MCF 10A (cell line): ENCODE results near the gene MFSD6. TPM values are rescaled to one million over a fixed set of nuclear protein-coding genes. Genes with fewer than 3 reads are reported as not detected.

Experiments
- BruUV-seq: library from RNA; stranded (reverse); fragments of 400-500 nt; replicated peaks from 2 replicates; lab custom pipeline; 2021; lab: Mats Ljungman, UMichigan
- CTCF ChIA-PET: fragments of 300-600 bp; sonication (Branson Sonifier 250); formaldehyde crosslinking; extraction: SDS; loops from one replicate; lab custom pipeline; 2021; ENCODE audit warnings: antibody characterized with exemption, inconsistent platforms; lab: Yijun Ruan, JAX
- POLR2A ChIA-PET: fragments of 300-600, 350-650 bp; sonication (Branson Sonifier 250); formaldehyde crosslinking; extraction: SDS; loops from one replicate; lab custom pipeline; 2020; ENCODE audit warnings: antibody characterized with exemption, inconsistent platforms; lab: Yijun Ruan, JAX
- DNase-seq: peaks from one replicate; pipeline ENCODE4 v3.0.0-alpha.2; 2018; ENCODE audit not compliant: unreplicated experiment
- H3K27ac Mint-ChIP-seq: one replicate; pipeline ENCODE4 v1.8.0; 2022; ENCODE audit warnings: mild to moderate bottlenecking, low read depth, mixed read lengths; ENCODE audit not compliant: unreplicated experiment
- H3K27me3 Mint-ChIP-seq: one replicate; pipeline ENCODE4 v1.8.0; 2022; ENCODE audit warnings: mixed read lengths; ENCODE audit not compliant: insufficient read depth, unreplicated experiment
- H3K36me3 Mint-ChIP-seq: one replicate; pipeline ENCODE4 v1.8.0; 2022; ENCODE audit warnings: mild to moderate bottlenecking, moderate library complexity, mixed read lengths; ENCODE audit not compliant: insufficient read depth, unreplicated experiment
- H3K4me1 Mint-ChIP-seq: one replicate; pipeline ENCODE4 v1.8.0; 2022; ENCODE audit warnings: mixed read lengths; ENCODE audit not compliant: insufficient read depth, unreplicated experiment
- H3K4me3 Mint-ChIP-seq: one replicate; pipeline ENCODE4 v1.8.0; 2022; ENCODE audit warnings: mild to moderate bottlenecking, moderate library complexity, mixed read lengths; ENCODE audit not compliant: unreplicated experiment
- H3K9me3 Mint-ChIP-seq: one replicate; pipeline ENCODE4 v1.8.0; 2022; ENCODE audit warnings: mixed read lengths; ENCODE audit not compliant: unreplicated experiment
- intact Hi-C: fragments of 100-400 bp; cut with micrococcal nuclease; formaldehyde crosslinking; loops from 2 replicates; pipeline ENCODE4 v1.14.1; 2022
- total RNA-seq: library from RNA; stranded (reverse); gene quantifications from 2 replicates; pipeline ENCODE4 v1.2.3, GENCODE V29; 2022
- TF ChIP-seq, protein P1 (sequence below): fragments of 200-600 bp; IDR thresholded peaks from one replicate; pipeline ENCODE4 v1.8.0; 2022; ENCODE audit warnings: antibody characterized with exemption, mild to moderate bottlenecking; ENCODE audit not compliant: unreplicated experiment

Gene MFSD6
- total RNA-seq, 1 experiment from 2014 or later, result 19.7 TPM

DNA sequence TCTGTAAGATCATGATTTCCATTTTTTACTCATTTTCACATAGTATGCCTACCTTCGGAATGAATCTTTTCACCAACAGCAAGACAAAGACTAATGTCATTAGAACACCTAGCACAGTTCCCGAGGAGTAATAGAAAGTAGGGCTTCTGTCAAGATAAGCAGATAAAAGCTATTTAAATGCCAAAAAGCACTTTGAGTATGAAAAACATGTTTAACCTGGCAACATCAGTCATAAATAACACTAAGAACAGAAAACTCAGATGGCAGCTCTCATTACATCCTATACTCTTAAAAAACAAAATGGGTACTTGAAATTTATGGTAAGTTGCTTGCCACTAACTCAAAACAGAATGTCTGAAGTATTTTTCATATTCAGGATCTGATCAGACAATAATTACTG is 109.3 kb downstream of the MFSD6 start:
- POLR2A ChIA-PET, result interaction anchor here (0.6 to 0.9 kb wide), 4 partner anchors 11 to 183 kb away, joined by 3 to 6 read pairs (median 3); no protein-coding TSS in a partner anchor

DNA sequence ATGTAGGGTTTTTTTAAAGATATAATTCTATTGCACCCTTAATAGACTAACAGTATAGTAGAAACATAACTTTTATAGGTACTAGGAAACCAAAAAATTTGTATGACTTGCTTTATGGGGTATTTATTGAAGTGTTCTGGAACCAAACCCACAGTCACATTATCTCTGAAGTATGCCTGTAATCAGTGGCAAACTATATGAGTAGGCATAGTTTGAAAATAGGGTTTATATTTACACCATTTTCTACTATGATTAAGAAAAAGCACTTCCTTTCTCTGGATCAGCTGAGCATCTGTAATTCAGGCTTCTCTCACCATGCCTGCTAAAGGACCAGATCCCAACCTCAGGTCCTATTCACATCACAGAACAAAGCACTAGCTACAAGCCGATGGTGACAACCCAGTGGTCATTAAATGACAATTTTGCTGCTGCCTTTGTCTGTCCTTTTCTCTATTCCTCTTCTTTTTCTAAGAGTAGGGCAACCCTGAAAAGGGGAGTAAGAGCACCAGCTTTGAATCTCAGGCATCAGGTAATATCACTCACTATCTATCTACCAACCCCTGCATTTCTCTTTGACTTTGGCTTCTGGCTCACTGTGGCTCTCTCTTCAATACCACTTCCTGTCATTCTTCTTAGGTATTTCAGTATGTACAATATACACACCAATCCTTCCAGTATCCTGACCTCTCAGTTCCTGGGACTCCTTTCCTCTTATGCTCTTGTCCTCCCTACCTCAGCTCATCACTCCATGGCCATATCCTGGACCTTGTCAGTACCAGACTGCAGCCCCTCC is 112.0 kb downstream of the MFSD6 start:
- Mint-ChIP-seq H3K27me3 (no peaks in the 10 kb centered on the region), H3K4me1 (peaks cover 16% of the 10 kb centered on the region), H3K36me3 (peaks cover 14% of the 10 kb centered on the region), H3K4me3 (no peak overlapping the region), H3K27ac (no peak overlapping the region), H3K9me3 (no peaks in the 10 kb centered on the region)
- intact Hi-C loops, result loop anchor here (5.0 kb wide), 1 partner anchor 282 kb away; no protein-coding TSS in a partner anchor
- ChIA-PET CTCF (interaction anchor here (1.3 kb wide), 1 partner anchor 159 kb away, joined by 6 read pairs; no protein-coding TSS in a partner anchor), POLR2A (no interaction called here)
- DNase-seq, result no peak
- BruUV-seq, result no TSS peak
- TF ChIP-seq, protein P1, sequence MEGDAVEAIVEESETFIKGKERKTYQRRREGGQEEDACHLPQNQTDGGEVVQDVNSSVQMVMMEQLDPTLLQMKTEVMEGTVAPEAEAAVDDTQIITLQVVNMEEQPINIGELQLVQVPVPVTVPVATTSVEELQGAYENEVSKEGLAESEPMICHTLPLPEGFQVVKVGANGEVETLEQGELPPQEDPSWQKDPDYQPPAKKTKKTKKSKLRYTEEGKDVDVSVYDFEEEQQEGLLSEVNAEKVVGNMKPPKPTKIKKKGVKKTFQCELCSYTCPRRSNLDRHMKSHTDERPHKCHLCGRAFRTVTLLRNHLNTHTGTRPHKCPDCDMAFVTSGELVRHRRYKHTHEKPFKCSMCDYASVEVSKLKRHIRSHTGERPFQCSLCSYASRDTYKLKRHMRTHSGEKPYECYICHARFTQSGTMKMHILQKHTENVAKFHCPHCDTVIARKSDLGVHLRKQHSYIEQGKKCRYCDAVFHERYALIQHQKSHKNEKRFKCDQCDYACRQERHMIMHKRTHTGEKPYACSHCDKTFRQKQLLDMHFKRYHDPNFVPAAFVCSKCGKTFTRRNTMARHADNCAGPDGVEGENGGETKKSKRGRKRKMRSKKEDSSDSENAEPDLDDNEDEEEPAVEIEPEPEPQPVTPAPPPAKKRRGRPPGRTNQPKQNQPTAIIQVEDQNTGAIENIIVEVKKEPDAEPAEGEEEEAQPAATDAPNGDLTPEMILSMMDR, result no peak

More for the DNA sequence above, 109.3 kb downstream of the MFSD6 start:
- no TSS peak for BruUV-seq
- TF ChIP-seq, protein P1, result no peak
- Mint-ChIP-seq H3K36me3 (peaks cover 27% of the 10 kb centered on the region), H3K4me3 (no peak overlapping the region), H3K4me1 (peaks cover 16% of the 10 kb centered on the region), H3K27ac (no peak overlapping the region), H3K9me3 (no peaks in the 10 kb centered on the region), H3K27me3 (no peaks in the 10 kb centered on the region)
- DNase-seq, result no peak
- CTCF ChIA-PET, result interaction anchor here (0.6 to 1.8 kb wide), 5 partner anchors 27 to 137 kb away, joined by 3 to 6 read pairs (median 5); no protein-coding TSS in a partner anchor
- intact Hi-C loops, result loop anchor here (5.0 kb wide), 1 partner anchor 285 kb away; no protein-coding TSS in a partner anchor

DNA sequence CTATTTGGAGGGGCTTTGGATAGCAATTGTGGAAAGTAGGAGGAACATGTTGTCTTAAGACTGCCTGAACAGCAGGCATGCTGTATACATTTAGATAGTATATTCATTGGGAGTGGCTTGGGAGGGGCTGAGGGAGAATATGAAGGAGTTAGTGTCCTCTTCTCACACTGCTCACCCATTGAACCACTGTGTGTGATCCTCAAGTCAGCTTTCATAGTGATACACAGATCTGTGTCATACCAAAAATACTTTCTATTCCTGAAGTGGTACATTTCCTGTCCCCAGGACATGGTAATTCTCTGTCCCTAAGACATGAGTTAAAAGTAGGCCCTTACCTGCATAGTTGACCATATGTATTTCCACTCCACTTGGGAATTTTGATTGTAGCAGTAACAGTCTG is 116.8 kb downstream of the MFSD6 start:
- intact Hi-C loops, result no loop called here
- no peaks in the 10 kb centered on the region for H3K9me3 Mint-ChIP-seq
- no peaks in the 10 kb centered on the region for H3K27me3 Mint-ChIP-seq
- DNase-seq, result no peak
- peaks cover 38% of the 10 kb centered on the region for H3K4me1 Mint-ChIP-seq
- no peak overlapping the region for H3K4me3 Mint-ChIP-seq
- peaks cover 7% of the 10 kb centered on the region for H3K36me3 Mint-ChIP-seq
- TF ChIP-seq, protein P1, result no peak
- TSS peak; percentile 19 for BruUV-seq
- H3K27ac Mint-ChIP-seq, result peak overlapping the region; percentile 53
- POLR2A ChIA-PET, result interaction anchor here (1.0 to 1.5 kb wide), 2 partner anchors 8 to 11 kb away, joined by 3 read pairs; no protein-coding TSS in a partner anchor
- CTCF ChIA-PET, result interaction anchor here (0.6 kb wide), 1 partner anchor 30 kb away, joined by 3 read pairs; no protein-coding TSS in a partner anchor

DNA sequence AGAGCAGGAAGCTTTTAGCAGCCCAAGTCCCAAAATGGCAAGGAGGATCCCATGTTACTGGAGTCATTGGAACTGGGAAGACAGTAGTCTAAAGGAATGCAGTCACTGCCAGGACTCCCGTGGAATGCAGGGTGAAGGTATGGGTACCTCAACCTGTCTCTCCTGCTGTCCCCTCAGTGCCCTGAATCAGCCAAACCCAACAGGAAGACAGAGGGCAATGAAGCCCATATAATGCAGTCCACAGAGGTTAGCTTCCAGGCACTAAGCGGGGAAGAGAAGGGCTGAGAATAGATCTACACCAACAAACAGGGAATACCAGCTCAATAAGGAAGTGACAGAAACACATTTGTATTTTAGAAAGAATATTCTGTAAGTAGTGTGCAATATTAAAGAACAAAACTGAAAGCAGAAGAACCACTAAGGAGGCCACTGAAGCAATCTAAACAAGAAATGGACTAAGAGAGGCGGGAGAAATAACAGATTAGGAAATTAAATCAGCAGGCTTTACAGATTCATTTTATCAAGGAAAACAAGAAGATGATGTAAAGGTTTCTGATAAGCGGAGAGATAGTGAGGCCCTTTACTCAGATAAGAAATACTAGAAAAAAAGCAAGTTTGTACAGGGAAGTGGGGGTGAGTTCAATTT is 118.1 kb downstream of the MFSD6 start:
- Mint-ChIP-seq H3K4me1 (peaks cover 32% of the 10 kb centered on the region), H3K27me3 (no peaks in the 10 kb centered on the region), H3K36me3 (peaks cover 7% of the 10 kb centered on the region), H3K27ac (peak overlapping the region; percentile 53), H3K4me3 (no peak overlapping the region), H3K9me3 (no peaks in the 10 kb centered on the region)
- BruUV-seq, result no TSS peak
- CTCF ChIA-PET, result no interaction called here
- DNase-seq, result no peak
- TF ChIP-seq, protein P1, result no peak
- POLR2A ChIA-PET, result interaction anchor here (1.0 to 1.5 kb wide), 2 partner anchors 9 to 12 kb away, joined by 3 read pairs; no protein-coding TSS in a partner anchor
- intact Hi-C loops, result no loop called here
